Chondrocyte (in vitro differentiated cells): ENCODE results near the gene ACER3. TPM values are rescaled to one million over a fixed set of nuclear protein-coding genes. Genes with fewer than 3 reads are reported as not detected.

Experiments
- DNase-seq: peaks from one replicate; pipeline ENCODE4 v3.0.0; 2021; ENCODE audit warnings: mixed read lengths, low spot score
- H3K27ac Mint-ChIP-seq: one replicate; pipeline ENCODE4 v1.8.0; 2021; ENCODE audit warnings: mild to moderate bottlenecking, moderate library complexity, mixed read lengths; ENCODE audit not compliant: unreplicated experiment
- H3K27me3 Mint-ChIP-seq: 2 replicates; pipeline ENCODE4 v1.8.0; 2021; ENCODE audit warnings: low read depth, mixed read lengths
- H3K36me3 Mint-ChIP-seq: 2 replicates; pipeline ENCODE4 v1.8.0; 2021; ENCODE audit warnings: low read depth, mixed read lengths
- H3K4me1 Mint-ChIP-seq: 2 replicates; pipeline ENCODE4 v1.8.0; 2021; ENCODE audit warnings: low read depth, mild to moderate bottlenecking, mixed read lengths
- H3K4me3 Mint-ChIP-seq: one replicate; pipeline ENCODE4 v1.8.0; 2021; ENCODE audit warnings: mild to moderate bottlenecking, moderate library complexity, mixed read lengths; ENCODE audit not compliant: unreplicated experiment
- H3K9me3 Mint-ChIP-seq: 2 replicates; pipeline ENCODE4 v1.8.0; 2021; ENCODE audit warnings: low read depth, mixed read lengths
- CTCF ChIP-seq: fragments of 200-600 bp; sonication (generic); IDR thresholded peaks from 2 replicates; pipeline ENCODE4 v1.5.0; 2021; ENCODE audit warnings: antibody characterized with exemption, mild to moderate bottlenecking, moderate library complexity
- total RNA-seq: library from RNA; stranded (reverse); gene quantifications from 3 replicates; pipeline ENCODE4 v1.2.1, GENCODE V29; 2021

Gene ACER3
- total RNA-seq, 1 donor from 2014 or later: 17.9 TPM

DNA sequence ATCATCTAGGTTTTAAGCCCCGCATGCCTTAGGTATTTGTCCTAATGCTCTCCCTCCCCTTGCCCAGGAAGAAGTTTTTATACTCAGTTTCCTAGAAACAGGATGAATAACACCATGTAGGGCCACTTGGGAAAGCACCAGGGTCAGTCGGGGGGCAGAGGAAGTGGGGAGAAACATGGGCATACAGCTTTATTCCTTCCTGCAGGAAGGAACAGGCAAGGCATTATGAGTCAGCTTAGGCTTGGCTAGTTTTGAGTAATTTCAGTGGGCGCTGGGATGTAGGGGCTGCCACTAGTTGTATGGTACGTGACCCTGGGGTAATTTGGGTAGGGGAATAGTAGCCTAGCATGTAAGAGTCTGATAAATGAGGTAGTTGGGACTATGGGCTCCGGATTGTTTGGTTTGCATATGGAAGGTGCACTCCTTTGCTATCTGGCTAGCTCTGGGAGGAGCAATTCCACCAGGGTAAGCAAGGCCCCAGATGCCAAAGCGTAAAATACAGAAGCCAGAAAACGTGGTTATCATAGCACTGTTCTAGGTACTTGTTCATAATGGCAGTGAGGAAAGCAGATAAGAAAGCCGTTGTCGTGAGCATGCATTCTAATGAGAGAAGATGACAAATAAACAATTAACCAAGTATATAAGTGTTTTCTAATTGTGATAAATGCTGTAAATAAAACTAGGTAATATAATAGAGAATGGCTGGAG, 24.8 kb downstream of the ACER3 start:
- Mint-ChIP-seq H3K36me3 (peaks cover under 1% of the 10 kb centered on the region), H3K4me3 (no peak overlapping the region), H3K4me1 (peaks cover 9% of the 10 kb centered on the region), H3K9me3 (peaks cover 3% of the 10 kb centered on the region), H3K27ac (no peak overlapping the region), H3K27me3 (no peaks in the 10 kb centered on the region)
- TF ChIP-seq CTCF: no peak
- DNase-seq: no peak

DNA sequence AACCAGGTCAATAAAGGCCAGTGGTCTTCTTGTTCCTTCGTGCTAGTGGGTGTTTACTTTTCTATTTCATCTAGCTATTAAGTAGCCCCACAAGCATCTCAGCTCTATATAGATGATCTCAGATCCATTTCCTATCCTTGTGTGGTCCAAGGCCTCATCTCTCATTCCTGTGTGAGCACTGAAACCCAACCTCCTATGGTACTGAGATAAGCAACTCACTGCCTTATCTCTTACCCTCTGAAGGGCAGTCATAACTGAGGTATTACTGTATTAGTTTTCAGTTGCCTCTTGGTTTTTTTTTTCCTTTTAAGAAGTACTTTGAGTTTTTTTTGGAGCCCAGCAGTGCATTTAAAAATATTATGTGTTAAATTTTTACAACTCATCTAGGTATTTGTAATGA, 28.3 kb downstream of the ACER3 start:
- H3K36me3 Mint-ChIP-seq: no peaks in the 10 kb centered on the region
- no peaks in the 10 kb centered on the region for H3K27me3 Mint-ChIP-seq
- peaks cover 8% of the 10 kb centered on the region for H3K4me1 Mint-ChIP-seq
- H3K27ac Mint-ChIP-seq: no peak overlapping the region
- no peak for TF ChIP-seq CTCF
- no peak for DNase-seq
- H3K9me3 Mint-ChIP-seq: no peaks in the 10 kb centered on the region
- H3K4me3 Mint-ChIP-seq: no peak overlapping the region

GRCh38 chr11:76889411-76889975, 28.8 kb downstream of the ACER3 start:
- Mint-ChIP-seq H3K27me3 (no peaks in the 10 kb centered on the region), H3K36me3 (no peaks in the 10 kb centered on the region), H3K4me1 (peaks cover 8% of the 10 kb centered on the region), H3K9me3 (no peaks in the 10 kb centered on the region), H3K27ac (no peak overlapping the region), H3K4me3 (no peak overlapping the region)
- TF ChIP-seq CTCF: no peak
- DNase-seq: no peak

GRCh38 chr11:76890329-76890728, 29.6 kb downstream of the ACER3 start:
- no peak overlapping the region for H3K27ac Mint-ChIP-seq
- no peak for TF ChIP-seq CTCF
- no peak overlapping the region for H3K4me3 Mint-ChIP-seq
- H3K9me3 Mint-ChIP-seq: no peaks in the 10 kb centered on the region
- no peaks in the 10 kb centered on the region for H3K27me3 Mint-ChIP-seq
- no peak for DNase-seq
- H3K36me3 Mint-ChIP-seq: no peaks in the 10 kb centered on the region
- peaks cover 6% of the 10 kb centered on the region for H3K4me1 Mint-ChIP-seq

DNA sequence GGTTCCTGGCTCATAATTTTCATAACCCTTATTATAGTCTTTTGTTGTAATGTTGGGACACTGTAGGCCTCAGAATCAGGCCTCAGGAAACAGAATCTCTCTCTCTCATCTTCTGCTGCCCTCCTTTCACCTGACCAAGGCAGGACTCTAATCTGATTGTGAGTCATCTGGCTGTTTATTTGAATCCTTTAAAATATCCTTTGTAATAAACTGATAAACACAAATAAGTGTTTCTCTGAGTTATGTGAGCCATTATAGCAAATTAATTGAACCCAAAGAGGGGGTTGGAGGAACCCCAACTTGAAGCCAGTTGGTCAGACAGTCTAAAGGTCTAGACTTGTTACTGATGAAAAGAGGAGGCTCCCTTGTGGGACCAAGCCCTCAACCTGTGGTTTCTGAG, 30.6 kb downstream of the ACER3 start:
- Mint-ChIP-seq H3K4me3 (no peak overlapping the region), H3K36me3 (no peaks in the 10 kb centered on the region), H3K9me3 (no peaks in the 10 kb centered on the region), H3K27me3 (no peaks in the 10 kb centered on the region), H3K27ac (no peak overlapping the region), H3K4me1 (peaks cover 4% of the 10 kb centered on the region)
- TF ChIP-seq CTCF: no peak
- no peak for DNase-seq
